HG03521 (cell line): ENCODE results near the gene GPD2.
A peak's percentile ranks its signal among the peaks of the same experiment; 100 is the strongest.
"Not testable (repeated sequence)": the region's sequence is repeated elsewhere in the genome, so short reads cannot be mapped to it uniquely, and the experiment has no call there.

Experiments used
- ATAC-seq: cut with Tn5 transposase; IDR thresholded peaks from one replicate; pipeline ENCODE4 v1.9.1; 2021; ENCODE audit warnings: mild to moderate bottlenecking, moderate library complexity; ENCODE audit not compliant: unreplicated experiment

GPD2 gene

GRCh38 chr2:156522864-156523440 lies 86.8 kb downstream of the GPD2 start:
- ATAC-seq: no peak

- ATAC-seq: peak; percentile 93
These were observed 90.9 kb downstream of the GPD2 start for GRCh38 chr2:156526950-156527636.

- ATAC-seq: not testable (repeated sequence)
These were observed 92.4 kb downstream of the GPD2 start for GRCh38 chr2:156528583-156528982.

- no peak for ATAC-seq
These were observed 96.8 kb downstream of the GPD2 start for GRCh38 chr2:156532989-156533388.

- no peak for ATAC-seq
These were observed 100.4 kb downstream of the GPD2 start for GRCh38 chr2:156536534-156536933.

GRCh38 chr2:156537141-156537540 lies 101.0 kb downstream of the GPD2 start:
- no peak for ATAC-seq

GRCh38 chr2:156538083-156538504 lies 101.9 kb downstream of the GPD2 start:
- ATAC-seq: peak; percentile 59

GRCh38 chr2:156539086-156539860 lies 103.1 kb downstream of the GPD2 start:
- no peak for ATAC-seq

- no peak for ATAC-seq
These were observed 104.5 kb downstream of the GPD2 start for GRCh38 chr2:156540706-156541105.

- ATAC-seq: no peak
These were observed 105.0 kb downstream of the GPD2 start for GRCh38 chr2:156541229-156541628.

GRCh38 chr2:156541706-156542105 lies 105.5 kb downstream of the GPD2 start:
- ATAC-seq: no peak

GRCh38 chr2:156548413-156548812 lies 112.2 kb downstream of the GPD2 start:
- ATAC-seq: no peak

GRCh38 chr2:156553714-156554442 lies 117.7 kb downstream of the GPD2 start:
- no peak for ATAC-seq

- no peak for ATAC-seq
These were observed 125.1 kb downstream of the GPD2 start for GRCh38 chr2:156561326-156561725.

GRCh38 chr2:156562124-156562523 lies 125.9 kb downstream of the GPD2 start:
- no peak for ATAC-seq

GRCh38 chr2:156563994-156564753 lies 128.0 kb downstream of the GPD2 start:
- ATAC-seq: no peak

GRCh38 chr2:156565066-156565710 lies 129.0 kb downstream of the GPD2 start:
- ATAC-seq: no peak

GRCh38 chr2:156573710-156574109 lies 137.5 kb downstream of the GPD2 start:
- no peak for ATAC-seq

- ATAC-seq: no peak
These were observed 137.9 kb downstream of the GPD2 start for GRCh38 chr2:156574112-156574511.

GRCh38 chr2:156576005-156576404 lies 139.8 kb downstream of the GPD2 start:
- no peak for ATAC-seq
